ENCODE data around the gene ACTN3. TPM values are rescaled to one million over a fixed set of nuclear protein-coding genes. Genes with fewer than 3 reads are reported as not detected.
A peak's percentile ranks its signal among the peaks of the same experiment; 100 is the strongest.

Gene ACTN3
- total RNA-seq, 2 experiments from 2014 or later: 0.30 to 0.35 TPM

- H3K4me3 Mint-ChIP-seq: peak overlapping the region; percentile 79
Observed at GRCh38 chr11:66546966-66547661, 411 bp downstream of the ACTN3 start.

GRCh38 chr11:66547662-66548009 is 933 bp downstream of the ACTN3 start:
- Mint-ChIP-seq H3K36me3 (ENCODE audit: low read depth) (peaks cover 7% of the 10 kb centered on the region), H3K9me3 (no peaks in the 10 kb centered on the region), H3K4me1 (peaks cover 27% of the 10 kb centered on the region), H3K4me3 (peak overlapping the region; percentile 15), H3K27ac (no peak overlapping the region), H3K27me3 (peaks cover 15% of the 10 kb centered on the region)
- ChIA-PET CTCF (no interaction called here), POLR2A (interaction anchor here (2.6 kb wide), 1 partner anchor 91 kb away, joined by 23 read pairs; the partner anchor contains the start of gene RBM4)
- DNase-seq: no peak

More at GRCh38 chr11:66546966-66547661, 411 bp downstream of the ACTN3 start:
- Mint-ChIP-seq H3K9me3 (no peaks in the 10 kb centered on the region), H3K4me1 (peaks cover 32% of the 10 kb centered on the region), H3K36me3 (ENCODE audit: low read depth) (peaks cover 12% of the 10 kb centered on the region), H3K27ac (peak overlapping the region; percentile 71), H3K27me3 (peaks cover 15% of the 10 kb centered on the region)
- ChIA-PET CTCF (interaction anchor here (1.5 to 1.7 kb wide), 3 partner anchors 25 to 131 kb away, joined by 3 to 17 read pairs (median 4); partner anchors contain the start of genes CCDC87, CCS and RBM4B), POLR2A (interaction anchor here (1.1 to 2.8 kb wide), 10 partner anchors 9 to 693 kb away, joined by 3 to 23 read pairs (median 12); partner anchors contain the start of genes DPP3, RBM14, RBM4 and RBM4B)
- no peak for DNase-seq

GRCh38 chr11:66548041-66548440 is 1.3 kb downstream of the ACTN3 start:
- peaks cover 4% of the 10 kb centered on the region for H3K36me3 Mint-ChIP-seq (ENCODE audit: low read depth)
- DNase-seq: no peak
- peaks cover 15% of the 10 kb centered on the region for H3K27me3 Mint-ChIP-seq
- CTCF ChIA-PET: no interaction called here
- peak overlapping the region; percentile 15 for H3K4me3 Mint-ChIP-seq
- H3K27ac Mint-ChIP-seq: no peak overlapping the region
- no peaks in the 10 kb centered on the region for H3K9me3 Mint-ChIP-seq
- H3K4me1 Mint-ChIP-seq: peaks cover 25% of the 10 kb centered on the region
- POLR2A ChIA-PET: no interaction called here

GRCh38 chr11:66548774-66549630 is 2.3 kb downstream of the ACTN3 start:
- H3K4me3 Mint-ChIP-seq: no peak overlapping the region
- peaks cover 16% of the 10 kb centered on the region for H3K4me1 Mint-ChIP-seq
- ChIA-PET POLR2A (interaction anchor here (1.3 kb wide), 1 partner anchor 17 kb away, joined by 3 read pairs; no protein-coding TSS in a partner anchor), CTCF (no interaction called here)
- H3K9me3 Mint-ChIP-seq: no peaks in the 10 kb centered on the region
- H3K36me3 Mint-ChIP-seq (ENCODE audit: low read depth): no peaks in the 10 kb centered on the region
- DNase-seq: no peak
- H3K27me3 Mint-ChIP-seq: peaks cover 15% of the 10 kb centered on the region
- no peak overlapping the region for H3K27ac Mint-ChIP-seq

GRCh38 chr11:66549696-66550095 is 3.0 kb downstream of the ACTN3 start:
- Mint-ChIP-seq H3K36me3 (ENCODE audit: low read depth) (no peaks in the 10 kb centered on the region), H3K4me3 (no peak overlapping the region), H3K27me3 (peaks cover 15% of the 10 kb centered on the region), H3K4me1 (peaks cover 11% of the 10 kb centered on the region), H3K27ac (no peak overlapping the region), H3K9me3 (no peaks in the 10 kb centered on the region)
- POLR2A ChIA-PET: interaction anchor here (1.3 kb wide), 1 partner anchor 18 kb away, joined by 3 read pairs; no protein-coding TSS in a partner anchor
- no peak for DNase-seq
- CTCF ChIA-PET: no interaction called here

- CTCF ChIA-PET: no interaction called here
Observed at GRCh38 chr11:66550887-66551286, 4.2 kb downstream of the ACTN3 start.

GRCh38 chr11:66554602-66555001 is 7.9 kb downstream of the ACTN3 start:
- DNase-seq: no peak

More at GRCh38 chr11:66550887-66551286, 4.2 kb downstream of the ACTN3 start:
- Mint-ChIP-seq H3K27me3 (peaks cover 18% of the 10 kb centered on the region), H3K4me3 (no peak overlapping the region), H3K27ac (no peak overlapping the region), H3K36me3 (ENCODE audit: low read depth) (no peaks in the 10 kb centered on the region), H3K9me3 (no peaks in the 10 kb centered on the region), H3K4me1 (peaks cover 7% of the 10 kb centered on the region)
- DNase-seq: no peak
- POLR2A ChIA-PET: no interaction called here

GRCh38 chr11:66555416-66555815 is 8.7 kb downstream of the ACTN3 start:
- H3K36me3 Mint-ChIP-seq (ENCODE audit: low read depth): no peaks in the 10 kb centered on the region
- ChIA-PET POLR2A (interaction anchor here (1.0 to 3.8 kb wide), 2 partner anchors 9 to 14 kb away, joined by 3 to 16 read pairs; partner anchors contain the start of genes ACTN3 and ZDHHC24), CTCF (no interaction called here)
- no peak for DNase-seq
- peaks cover 11% of the 10 kb centered on the region for H3K27me3 Mint-ChIP-seq
- H3K9me3 Mint-ChIP-seq: no peaks in the 10 kb centered on the region
- H3K4me1 Mint-ChIP-seq: no peaks in the 10 kb centered on the region
- H3K27ac Mint-ChIP-seq: no peak overlapping the region
- H3K4me3 Mint-ChIP-seq: no peak overlapping the region

More at GRCh38 chr11:66554602-66555001, 7.9 kb downstream of the ACTN3 start:
- CTCF ChIA-PET: no interaction called here
- POLR2A ChIA-PET: interaction anchor here (1.0 to 3.8 kb wide), 3 partner anchors 9 to 74 kb away, joined by 3 to 16 read pairs (median 3); partner anchors contain the start of genes ACTN3, DPP3 and ZDHHC24
- no peak overlapping the region for H3K4me3 Mint-ChIP-seq
- H3K27ac Mint-ChIP-seq: no peak overlapping the region
- H3K4me1 Mint-ChIP-seq: no peaks in the 10 kb centered on the region
- peaks cover 14% of the 10 kb centered on the region for H3K27me3 Mint-ChIP-seq
- H3K36me3 Mint-ChIP-seq (ENCODE audit: low read depth): no peaks in the 10 kb centered on the region
- no peaks in the 10 kb centered on the region for H3K9me3 Mint-ChIP-seq

- Mint-ChIP-seq H3K27me3 (peaks cover 9% of the 10 kb centered on the region), H3K36me3 (ENCODE audit: low read depth) (no peaks in the 10 kb centered on the region), H3K27ac (no peak overlapping the region), H3K9me3 (no peaks in the 10 kb centered on the region), H3K4me1 (no peaks in the 10 kb centered on the region), H3K4me3 (no peak overlapping the region)
- CTCF ChIA-PET: no interaction called here
- no peak for DNase-seq
- POLR2A ChIA-PET: interaction anchor here (3.8 kb wide), 1 partner anchor 10 kb away, joined by 16 read pairs; the partner anchor contains the start of genes ACTN3 and ZDHHC24
Observed at GRCh38 chr11:66556086-66556485, 9.4 kb downstream of the ACTN3 start.

GRCh38 chr11:66557733-66558326 is 11.1 kb downstream of the ACTN3 start:
- no peak overlapping the region for H3K27ac Mint-ChIP-seq
- CTCF ChIA-PET: interaction anchor here (1.3 kb wide), 1 partner anchor 19 kb away, joined by 3 read pairs; no protein-coding TSS in a partner anchor
- H3K36me3 Mint-ChIP-seq (ENCODE audit: low read depth): no peaks in the 10 kb centered on the region
- POLR2A ChIA-PET: interaction anchor here (3.8 kb wide), 1 partner anchor 12 kb away, joined by 16 read pairs; the partner anchor contains the start of genes ACTN3 and ZDHHC24
- DNase-seq: no peak
- no peaks in the 10 kb centered on the region for H3K9me3 Mint-ChIP-seq
- no peaks in the 10 kb centered on the region for H3K4me1 Mint-ChIP-seq
- peaks cover 9% of the 10 kb centered on the region for H3K27me3 Mint-ChIP-seq
- no peak overlapping the region for H3K4me3 Mint-ChIP-seq

- no peaks in the 10 kb centered on the region for H3K36me3 Mint-ChIP-seq (ENCODE audit: low read depth)
- peaks cover 9% of the 10 kb centered on the region for H3K27me3 Mint-ChIP-seq
- H3K4me1 Mint-ChIP-seq: no peaks in the 10 kb centered on the region
- no peaks in the 10 kb centered on the region for H3K9me3 Mint-ChIP-seq
- H3K4me3 Mint-ChIP-seq: no peak overlapping the region
- no peak overlapping the region for H3K27ac Mint-ChIP-seq
- DNase-seq: peak; percentile 31
- ChIA-PET CTCF (no interaction called here), POLR2A (no interaction called here)
Observed at GRCh38 chr11:66559142-66559865, 12.6 kb downstream of the ACTN3 start.
